ENCODE results near the gene SGCA. TPM values are rescaled to one million over a fixed set of nuclear protein-coding genes. Genes with fewer than 3 reads are reported as not detected.
A peak's percentile ranks its signal among the peaks of the same experiment; 100 is the strongest.

The SGCA gene
- total RNA-seq, 1 donor from 2014 or later: not detected

- peaks cover 26% of the 10 kb centered on the region for H3K4me1 Mint-ChIP-seq
- TF ChIP-seq, protein P1, sequence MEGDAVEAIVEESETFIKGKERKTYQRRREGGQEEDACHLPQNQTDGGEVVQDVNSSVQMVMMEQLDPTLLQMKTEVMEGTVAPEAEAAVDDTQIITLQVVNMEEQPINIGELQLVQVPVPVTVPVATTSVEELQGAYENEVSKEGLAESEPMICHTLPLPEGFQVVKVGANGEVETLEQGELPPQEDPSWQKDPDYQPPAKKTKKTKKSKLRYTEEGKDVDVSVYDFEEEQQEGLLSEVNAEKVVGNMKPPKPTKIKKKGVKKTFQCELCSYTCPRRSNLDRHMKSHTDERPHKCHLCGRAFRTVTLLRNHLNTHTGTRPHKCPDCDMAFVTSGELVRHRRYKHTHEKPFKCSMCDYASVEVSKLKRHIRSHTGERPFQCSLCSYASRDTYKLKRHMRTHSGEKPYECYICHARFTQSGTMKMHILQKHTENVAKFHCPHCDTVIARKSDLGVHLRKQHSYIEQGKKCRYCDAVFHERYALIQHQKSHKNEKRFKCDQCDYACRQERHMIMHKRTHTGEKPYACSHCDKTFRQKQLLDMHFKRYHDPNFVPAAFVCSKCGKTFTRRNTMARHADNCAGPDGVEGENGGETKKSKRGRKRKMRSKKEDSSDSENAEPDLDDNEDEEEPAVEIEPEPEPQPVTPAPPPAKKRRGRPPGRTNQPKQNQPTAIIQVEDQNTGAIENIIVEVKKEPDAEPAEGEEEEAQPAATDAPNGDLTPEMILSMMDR (conservative IDR thresholded peaks at IDR 0.05): no peak
- H3K36me3 Mint-ChIP-seq (ENCODE audit: low read depth): peaks cover 28% of the 10 kb centered on the region
- H3K4me3 Mint-ChIP-seq: no peak overlapping the region
- H3K27ac Mint-ChIP-seq (ENCODE audit: unreplicated experiment): no peak overlapping the region
- H3K9me3 Mint-ChIP-seq: no peaks in the 10 kb centered on the region
- DNase-seq (ENCODE audit: low read depth, low spot score): no peak
- H3K27me3 Mint-ChIP-seq (ENCODE audit: low read depth): peaks cover 2% of the 10 kb centered on the region
These were observed 24.1 kb upstream of the SGCA start for GRCh38 chr17:50141745-50142110.

DNA sequence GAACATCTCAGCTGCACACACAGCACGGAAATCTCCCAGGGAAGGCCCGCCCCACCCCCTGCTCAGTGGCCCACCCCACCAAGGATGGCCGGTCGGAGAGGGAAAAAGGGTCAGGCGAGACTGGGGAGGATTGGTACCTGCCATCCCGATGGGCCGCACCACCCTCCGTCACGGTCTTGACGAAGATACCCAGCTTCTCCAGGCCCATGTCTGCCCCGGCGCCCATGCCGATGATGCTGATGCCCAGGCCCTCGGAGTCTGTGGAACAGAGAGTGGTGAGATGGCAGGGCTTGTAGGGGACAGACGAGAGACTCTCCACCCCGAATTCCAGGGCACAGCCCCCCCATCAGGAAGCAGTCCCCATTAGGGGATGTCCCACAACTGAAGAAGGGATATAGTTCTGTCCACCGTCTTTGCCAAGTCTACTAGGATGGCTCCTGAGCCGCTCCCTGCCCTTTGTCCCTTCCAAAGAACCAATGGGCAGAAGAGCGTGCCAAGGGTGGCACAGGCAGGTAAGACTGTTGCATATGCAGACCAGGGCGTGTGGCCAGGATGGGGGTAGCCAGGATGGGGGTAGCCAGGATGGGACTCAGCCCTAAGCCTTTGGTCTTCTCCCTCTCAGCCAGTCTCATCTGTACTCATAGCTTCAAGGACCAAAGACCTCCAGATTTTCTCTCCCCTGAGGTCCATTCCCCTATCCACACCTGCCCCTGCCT is 22.2 kb upstream of the SGCA start:
- peaks cover 44% of the 10 kb centered on the region for H3K4me1 Mint-ChIP-seq
- no peak for DNase-seq (ENCODE audit: low read depth, low spot score)
- no peak overlapping the region for H3K4me3 Mint-ChIP-seq
- H3K36me3 Mint-ChIP-seq (ENCODE audit: low read depth): peaks cover 21% of the 10 kb centered on the region
- TF ChIP-seq, protein P1 (conservative IDR thresholded peaks at IDR 0.05): no peak
- H3K27ac Mint-ChIP-seq (ENCODE audit: unreplicated experiment): no peak overlapping the region
- peaks cover 2% of the 10 kb centered on the region for H3K27me3 Mint-ChIP-seq (ENCODE audit: low read depth)
- no peaks in the 10 kb centered on the region for H3K9me3 Mint-ChIP-seq

- Mint-ChIP-seq H3K36me3 (ENCODE audit: low read depth) (peaks cover 21% of the 10 kb centered on the region), H3K27ac (ENCODE audit: unreplicated experiment) (no peak overlapping the region), H3K27me3 (ENCODE audit: low read depth) (peaks cover 2% of the 10 kb centered on the region), H3K4me3 (peak overlapping the region; percentile 81), H3K9me3 (no peaks in the 10 kb centered on the region), H3K4me1 (peaks cover 45% of the 10 kb centered on the region)
- DNase-seq (ENCODE audit: low read depth, low spot score): no peak
- TF ChIP-seq, protein P1 (conservative IDR thresholded peaks at IDR 0.05): no peak
These were observed 21.4 kb upstream of the SGCA start for GRCh38 chr17:50144355-50144754.

- Mint-ChIP-seq H3K27me3 (ENCODE audit: low read depth) (no peaks in the 10 kb centered on the region), H3K4me3 (peak overlapping the region; percentile 81), H3K9me3 (no peaks in the 10 kb centered on the region), H3K27ac (ENCODE audit: unreplicated experiment) (peak overlapping the region; percentile 51), H3K36me3 (ENCODE audit: low read depth) (peaks cover 17% of the 10 kb centered on the region), H3K4me1 (peaks cover 41% of the 10 kb centered on the region)
- DNase-seq (ENCODE audit: low read depth, low spot score): no peak
- TF ChIP-seq, protein P1 (conservative IDR thresholded peaks at IDR 0.05): no peak
These were observed 20.8 kb upstream of the SGCA start for GRCh38 chr17:50144845-50145531.

DNA sequence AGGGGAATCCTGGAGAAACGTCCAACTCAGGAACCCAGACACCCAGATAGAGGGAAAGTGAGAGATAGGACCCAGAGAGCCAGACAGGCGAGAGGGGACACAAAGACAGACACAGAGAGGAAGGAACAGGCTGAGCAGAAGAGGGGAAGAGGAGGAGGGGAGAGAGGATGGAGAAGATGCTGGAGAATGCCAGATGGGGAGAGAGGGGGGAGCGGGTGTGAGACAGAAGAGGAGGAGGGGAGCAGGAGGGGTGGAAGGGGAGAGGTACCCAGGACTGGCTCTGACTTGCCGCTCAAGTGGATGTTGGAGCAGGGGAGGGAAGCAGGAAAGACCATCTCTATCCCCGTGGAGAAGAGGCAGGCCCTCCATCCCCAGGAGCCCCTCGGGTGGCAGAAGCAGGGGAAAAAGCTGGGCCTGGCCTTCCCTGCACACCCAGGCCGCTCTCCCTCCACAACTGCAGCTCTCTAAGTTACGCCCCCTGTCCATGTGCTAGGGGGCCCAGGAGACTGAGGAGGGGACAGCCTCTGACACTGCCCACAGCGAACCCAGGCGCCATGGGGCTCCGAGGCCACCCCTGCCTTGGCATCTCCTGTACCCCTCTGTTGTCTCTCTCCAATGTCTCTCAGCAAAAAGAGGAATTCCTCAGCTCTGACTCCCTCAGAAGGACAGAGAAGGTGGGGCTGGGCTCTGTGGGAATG is 20.1 kb upstream of the SGCA start:
- H3K4me1 Mint-ChIP-seq: peaks cover 38% of the 10 kb centered on the region
- no peak for DNase-seq (ENCODE audit: low read depth, low spot score)
- no peaks in the 10 kb centered on the region for H3K9me3 Mint-ChIP-seq
- H3K4me3 Mint-ChIP-seq: peak overlapping the region; percentile 81
- peaks cover 13% of the 10 kb centered on the region for H3K36me3 Mint-ChIP-seq (ENCODE audit: low read depth)
- no peaks in the 10 kb centered on the region for H3K27me3 Mint-ChIP-seq (ENCODE audit: low read depth)
- TF ChIP-seq, protein P1 (conservative IDR thresholded peaks at IDR 0.05): no peak
- H3K27ac Mint-ChIP-seq (ENCODE audit: unreplicated experiment): peak overlapping the region; percentile 51
